Non-pigmented ciliary epithelial cell (primary cell): Measurements from ENCODE around the gene SPATA31C2.
"Not testable (repeated sequence)": the region's sequence is repeated elsewhere in the genome, so short reads cannot be mapped to it uniquely, and the experiment has no call there.

ENCODE experiments used
- DNase-seq: peaks from one replicate; pipeline ENCODE4 v3.0.0-alpha.2; 2010; ENCODE audit warnings: low read depth

Gene SPATA31C2

GRCh38 chr9:88138375-88138774 lies at the start of gene SPATA31C2:
Gene SPATA31C2 (minus strand): TSS chr9:88138475. CDS start chr9:88138446, 29 bp downstream.
- not testable (repeated sequence) for DNase-seq

- no peak for DNase-seq
Observed at GRCh38 chr9:88187631-88188030, 49.4 kb upstream of the SPATA31C2 start.

GRCh38 chr9:88186495-88187110 lies 48.3 kb upstream of the SPATA31C2 start:
- no peak for DNase-seq

- DNase-seq, result no peak
Observed at GRCh38 chr9:88184976-88185375, 46.7 kb upstream of the SPATA31C2 start.

GRCh38 chr9:88183798-88184495 lies 45.7 kb upstream of the SPATA31C2 start:
- DNase-seq, result no peak

- no peak for DNase-seq
Observed at GRCh38 chr9:88182501-88182900, 44.2 kb upstream of the SPATA31C2 start.

- DNase-seq, result no peak
Observed at GRCh38 chr9:88180081-88180765, 41.9 kb upstream of the SPATA31C2 start.

GRCh38 chr9:88179062-88179521 lies 40.8 kb upstream of the SPATA31C2 start:
- DNase-seq, result no peak

GRCh38 chr9:88178641-88179040 lies 40.4 kb upstream of the SPATA31C2 start:
- no peak for DNase-seq

GRCh38 chr9:88177371-88177770 lies 39.1 kb upstream of the SPATA31C2 start:
- DNase-seq, result no peak

GRCh38 chr9:88174324-88174723 lies 36.0 kb upstream of the SPATA31C2 start:
- no peak for DNase-seq

GRCh38 chr9:88173378-88173999 lies 35.2 kb upstream of the SPATA31C2 start:
- peak; percentile 31 for DNase-seq

- no peak for DNase-seq
Observed at GRCh38 chr9:88169700-88170099, 31.4 kb upstream of the SPATA31C2 start.

- DNase-seq, result no peak
Observed at GRCh38 chr9:88168564-88168963, 30.3 kb upstream of the SPATA31C2 start.

GRCh38 chr9:88166660-88167059 lies 28.4 kb upstream of the SPATA31C2 start:
- no peak for DNase-seq

- DNase-seq, result no peak
Observed at GRCh38 chr9:88164850-88165249, 26.6 kb upstream of the SPATA31C2 start.

- no peak for DNase-seq
Observed at GRCh38 chr9:88161144-88161543, 22.9 kb upstream of the SPATA31C2 start.

- no peak for DNase-seq
Observed at GRCh38 chr9:88143957-88144625, 5.8 kb upstream of the SPATA31C2 start.

- DNase-seq, result no peak
Observed at GRCh38 chr9:88143179-88143578, 4.9 kb upstream of the SPATA31C2 start.

GRCh38 chr9:88133552-88133951 lies 4.7 kb downstream of the SPATA31C2 start:
- not testable (repeated sequence) for DNase-seq

- not testable (repeated sequence) for DNase-seq
Observed at GRCh38 chr9:88129556-88129955, 8.7 kb downstream of the SPATA31C2 start.

- DNase-seq, result not testable (repeated sequence)
Observed at GRCh38 chr9:88127700-88128300, 10.5 kb downstream of the SPATA31C2 start.
